Measurements from ENCODE around the gene TF. TPM values are rescaled to one million over a fixed set of nuclear protein-coding genes. Genes with fewer than 3 reads are reported as not detected.

Gene TF
- total and polyA plus RNA-seq, 10 donors, result 1.7 to 81.8 (median 3.9) TPM

GRCh38 chr3:133821767-133822638 lies 75.8 kb downstream of the TF start:
- peaks cover 0 to 98% (median 54%) of the 10 kb centered on the region in 6 donors for H3K36me3 ChIP-seq
- intact Hi-C loops (cut with DNase I; ENCODE audit: low total_unique reads), result no loop called here
- no peak overlapping the region for H3K27ac ChIP-seq
- peaks cover 0 to 10% (median 0%) of the 10 kb centered on the region in 6 donors for H3K4me1 ChIP-seq
- no peak for DNase-seq
- no peak overlapping the region for H3K4me3 ChIP-seq
- no peaks in the 10 kb centered on the region for H3K27me3 ChIP-seq (replicated peaks in 1 of 7)
- peak in 1 of 11 experiments; percentile 21 for TF ChIP-seq CTCF (IDR thresholded peaks at IDR 0.05 in 8 of 11, conservative IDR thresholded peaks at IDR 0.05 in 3 of 11)
- TF ChIP-seq POLR2A (IDR thresholded peaks at IDR 0.05), result no peak
- TF ChIP-seq POLR2AphosphoS5 (IDR thresholded peaks at IDR 0.05), result no peak
- WGBS, 5 donors, result 81 to 87% (median 86%) methylated on average over 7 to 8 of the region's 8 CpGs
- no peaks in the 10 kb centered on the region for H3K9me3 ChIP-seq

DNA sequence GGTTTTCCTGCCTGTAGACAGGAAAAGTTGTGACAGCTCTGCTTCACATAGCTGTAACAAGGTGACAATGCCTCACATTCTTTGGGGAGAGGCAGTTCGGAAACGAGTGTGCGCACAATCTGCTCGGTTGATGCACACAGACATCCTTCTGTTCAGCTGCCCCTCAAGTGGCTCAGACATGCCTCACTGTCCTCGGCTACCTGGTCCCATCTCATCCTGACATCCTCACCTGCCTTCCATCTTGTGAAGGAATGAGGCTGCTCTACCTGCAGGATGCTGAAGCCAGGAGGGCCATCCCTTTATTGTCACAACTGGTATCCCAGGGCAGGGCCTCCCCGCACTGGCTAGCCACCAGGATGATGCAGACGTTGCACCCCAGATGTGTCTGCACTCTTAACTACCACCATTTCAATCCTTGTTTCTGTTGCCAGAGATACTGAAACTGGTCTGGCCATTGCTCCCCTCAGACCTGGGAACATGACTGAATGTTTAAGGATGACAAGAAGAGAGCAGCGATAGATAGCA lies 78.8 kb downstream of the TF start:
- no peak overlapping the region for H3K4me3 ChIP-seq
- TF ChIP-seq POLR2A (IDR thresholded peaks at IDR 0.05) (no peak), POLR2AphosphoS5 (IDR thresholded peaks at IDR 0.05) (no peak), CTCF (IDR thresholded peaks at IDR 0.05 in 8 of 11, conservative IDR thresholded peaks at IDR 0.05 in 3 of 11) (no peak)
- no peaks in the 10 kb centered on the region for H3K4me1 ChIP-seq
- peaks cover 0 to 72% (median 41%) of the 10 kb centered on the region in 6 donors for H3K36me3 ChIP-seq
- H3K27ac ChIP-seq, result no peak overlapping the region
- intact Hi-C loops (cut with DNase I; ENCODE audit: low total_unique reads), result no loop called here
- no peaks in the 10 kb centered on the region for H3K27me3 ChIP-seq (replicated peaks in 1 of 7)
- DNase-seq, result no peak
- 86 to 96% (median 91%) methylated on average over 8 of the region's 8 CpGs for WGBS, 5 donors
- no peaks in the 10 kb centered on the region for H3K9me3 ChIP-seq

DNA sequence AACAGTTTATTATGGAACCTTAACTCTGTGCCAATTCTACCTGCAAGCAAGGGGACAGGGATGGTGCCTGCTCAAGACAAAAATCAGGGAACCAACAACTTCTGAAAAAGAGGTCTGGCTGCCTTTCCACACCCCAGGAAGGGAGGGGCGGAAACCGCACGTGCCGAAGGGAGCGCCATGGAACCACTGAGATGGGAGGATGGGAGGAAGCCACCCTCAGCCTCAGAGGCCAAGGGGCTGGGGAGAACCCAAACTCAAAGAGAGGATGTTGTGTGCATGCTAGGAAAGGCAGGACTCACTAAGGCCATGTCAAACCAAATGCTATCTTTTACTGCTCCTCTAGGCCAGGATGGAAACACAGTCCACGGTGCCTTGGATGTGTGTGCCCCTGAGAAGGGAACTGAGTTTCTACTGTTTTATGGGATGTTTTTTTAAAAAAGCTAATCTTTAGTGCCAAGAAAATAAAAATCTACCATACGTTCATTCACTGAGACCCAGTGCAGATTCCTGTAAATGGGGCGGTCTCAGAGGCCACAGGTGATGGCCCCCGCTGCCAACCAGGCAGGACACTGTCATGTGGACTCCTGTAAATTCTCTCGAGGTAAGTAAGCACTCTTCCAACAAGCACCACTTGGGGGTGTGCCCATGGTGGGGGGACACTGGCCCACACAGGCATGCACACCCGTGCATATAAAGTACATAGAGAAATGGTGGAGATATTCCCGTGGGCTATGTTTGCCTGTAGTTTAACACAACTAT lies 80.0 kb downstream of the TF start:
- no peak for DNase-seq
- intact Hi-C loops (cut with DNase I; ENCODE audit: low total_unique reads), result no loop called here

GRCh38 chr3:133827136-133827535 lies 80.9 kb downstream of the TF start:
- 54 to 87% (median 67%) methylated on average over 1 of the region's 1 CpG for WGBS, 5 donors
- no peaks in the 10 kb centered on the region for H3K4me1 ChIP-seq
- TF ChIP-seq POLR2AphosphoS5 (IDR thresholded peaks at IDR 0.05), result no peak
- TF ChIP-seq POLR2A (IDR thresholded peaks at IDR 0.05), result no peak
- TF ChIP-seq CTCF (IDR thresholded peaks at IDR 0.05 in 8 of 11, conservative IDR thresholded peaks at IDR 0.05 in 3 of 11), result no peak
- H3K27me3 ChIP-seq (replicated peaks in 1 of 7), result no peaks in the 10 kb centered on the region
- H3K4me3 ChIP-seq, result no peak overlapping the region
- H3K9me3 ChIP-seq, result no peaks in the 10 kb centered on the region
- DNase-seq, result no peak
- peaks cover 0 to 51% (median 21%) of the 10 kb centered on the region in 6 donors for H3K36me3 ChIP-seq
- intact Hi-C loops (cut with DNase I; ENCODE audit: low total_unique reads), result no loop called here
- no peak overlapping the region for H3K27ac ChIP-seq

More for the DNA sequence above, 80.0 kb downstream of the TF start:
- Histone ChIP-seq H3K27me3 (replicated peaks in 1 of 7) (no peaks in the 10 kb centered on the region), H3K9me3 (no peaks in the 10 kb centered on the region), H3K27ac (no peak overlapping the region), H3K4me1 (no peaks in the 10 kb centered on the region), H3K4me3 (no peak overlapping the region), H3K36me3 (peaks cover 0 to 61% (median 30%) of the 10 kb centered on the region in 6 donors)
- TF ChIP-seq POLR2A (IDR thresholded peaks at IDR 0.05) (no peak), POLR2AphosphoS5 (IDR thresholded peaks at IDR 0.05) (peak in 2 of 3 donors; percentile 30 to 31)
- 84 to 91% (median 89%) methylated on average over 12 of the region's 12 CpGs for WGBS, 5 donors
